ENCODE data around the gene PTPN9. TPM values are rescaled to one million over a fixed set of nuclear protein-coding genes. Genes with fewer than 3 reads are reported as not detected.
"Not testable (repeated sequence)": the region's sequence is repeated elsewhere in the genome, so short reads cannot be mapped to it uniquely, and the experiment has no call there.

PTPN9 gene
- total and polyA plus RNA-seq, 4 donors = 7.1 to 32.4 (median 19.9) TPM

DNA sequence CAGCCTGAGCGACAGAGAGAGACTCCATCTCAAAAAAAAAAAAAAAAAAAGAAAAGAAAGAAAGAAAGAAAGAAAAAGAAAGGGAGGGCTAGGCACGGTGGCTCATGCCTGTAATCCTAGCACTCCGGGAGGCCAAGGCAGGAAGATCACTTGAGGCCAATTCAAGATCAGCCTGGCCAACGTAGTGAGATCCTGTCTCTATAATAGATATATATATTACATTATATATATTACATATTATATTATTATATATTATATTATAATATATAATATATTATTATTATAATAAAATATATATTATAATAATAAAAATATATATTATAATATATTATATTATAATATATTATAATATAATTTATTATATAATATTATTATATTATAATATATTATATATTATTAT, 48.9 kb downstream of the PTPN9 start:
- 83 to 98% methylated on average over 4 of the region's 4 CpGs for WGBS, 2 donors
- no peak overlapping the region for H3K27ac ChIP-seq (ENCODE audit: low read depth in 1 of 2, low read length in 1 of 2)
- TF ChIP-seq, protein P1, sequence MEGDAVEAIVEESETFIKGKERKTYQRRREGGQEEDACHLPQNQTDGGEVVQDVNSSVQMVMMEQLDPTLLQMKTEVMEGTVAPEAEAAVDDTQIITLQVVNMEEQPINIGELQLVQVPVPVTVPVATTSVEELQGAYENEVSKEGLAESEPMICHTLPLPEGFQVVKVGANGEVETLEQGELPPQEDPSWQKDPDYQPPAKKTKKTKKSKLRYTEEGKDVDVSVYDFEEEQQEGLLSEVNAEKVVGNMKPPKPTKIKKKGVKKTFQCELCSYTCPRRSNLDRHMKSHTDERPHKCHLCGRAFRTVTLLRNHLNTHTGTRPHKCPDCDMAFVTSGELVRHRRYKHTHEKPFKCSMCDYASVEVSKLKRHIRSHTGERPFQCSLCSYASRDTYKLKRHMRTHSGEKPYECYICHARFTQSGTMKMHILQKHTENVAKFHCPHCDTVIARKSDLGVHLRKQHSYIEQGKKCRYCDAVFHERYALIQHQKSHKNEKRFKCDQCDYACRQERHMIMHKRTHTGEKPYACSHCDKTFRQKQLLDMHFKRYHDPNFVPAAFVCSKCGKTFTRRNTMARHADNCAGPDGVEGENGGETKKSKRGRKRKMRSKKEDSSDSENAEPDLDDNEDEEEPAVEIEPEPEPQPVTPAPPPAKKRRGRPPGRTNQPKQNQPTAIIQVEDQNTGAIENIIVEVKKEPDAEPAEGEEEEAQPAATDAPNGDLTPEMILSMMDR (IDR thresholded peaks at IDR 0.05; ENCODE audit: control extremely low read depth, extremely low read depth) = no peak
- no peaks in the 10 kb centered on the region for H3K27me3 ChIP-seq (ENCODE audit: control insufficient read depth in 3 of 3, insufficient read depth in 3 of 3, low read length in 2 of 3)
- no peak overlapping the region for H3K9ac ChIP-seq (ENCODE audit: insufficient read depth in 1 of 2, low read length in 2 of 2)
- no peak overlapping the region for H3K4me3 ChIP-seq
- peaks cover 0 to 10% (median 0%) of the 10 kb centered on the region in 4 donors for H3K36me3 ChIP-seq (ENCODE audit: control insufficient read depth in 4 of 4, insufficient read depth in 4 of 4, low read length in 4 of 4)
- peaks cover 0 to 10% (median 3%) of the 10 kb centered on the region in 5 donors for H3K4me1 ChIP-seq (ENCODE audit: control insufficient read depth in 5 of 5, insufficient read depth in 5 of 5, low read length in 5 of 5)
- no peaks in the 10 kb centered on the region for H3K9me3 ChIP-seq (ENCODE audit: control insufficient read depth in 4 of 4, insufficient read depth in 3 of 4, low read length in 3 of 4)
- ATAC-seq (ENCODE audit: insufficient read depth, low FRiP score) (no peak), DNase-seq (no peak)

DNA sequence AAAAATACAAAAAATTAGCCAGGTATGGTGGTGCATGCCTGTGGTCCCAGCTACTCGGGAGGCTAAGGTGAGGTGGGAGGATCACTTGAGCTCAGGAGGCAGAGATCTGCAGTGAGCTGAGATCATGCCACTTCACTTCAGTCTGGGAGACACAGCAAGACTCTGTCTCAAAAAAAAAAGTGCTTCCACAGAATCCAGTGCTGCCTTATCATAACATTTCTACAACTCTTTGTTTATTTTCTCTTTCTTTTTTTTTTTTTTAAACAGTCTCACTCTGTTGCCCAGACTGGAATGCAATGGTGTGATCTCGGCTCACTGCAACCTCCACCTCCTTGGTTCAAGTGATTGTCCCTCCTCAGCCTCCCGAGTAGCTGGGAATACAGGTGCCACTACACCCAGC, 53.4 kb downstream of the PTPN9 start:
- not testable (repeated sequence) for H3K27me3 ChIP-seq (ENCODE audit: control insufficient read depth in 3 of 3, insufficient read depth in 3 of 3, low read length in 2 of 3); H3K9me3 ChIP-seq (ENCODE audit: control insufficient read depth in 4 of 4, insufficient read depth in 3 of 4, low read length in 3 of 4); DNase-seq; H3K27ac ChIP-seq (ENCODE audit: low read depth in 1 of 2, low read length in 1 of 2); H3K4me1 ChIP-seq (ENCODE audit: control insufficient read depth in 5 of 5, insufficient read depth in 5 of 5, low read length in 5 of 5); H3K9ac ChIP-seq (ENCODE audit: insufficient read depth in 1 of 2, low read length in 2 of 2); ATAC-seq (ENCODE audit: insufficient read depth, low FRiP score); H3K4me3 ChIP-seq
- 71 to 88% methylated on average over 3 of the region's 3 CpGs for WGBS, 2 donors
- H3K36me3 ChIP-seq (ENCODE audit: control insufficient read depth in 4 of 4, insufficient read depth in 4 of 4, low read length in 4 of 4) = peaks cover 11 to 28% (median 16%) of the 10 kb centered on the region in 4 donors

DNA sequence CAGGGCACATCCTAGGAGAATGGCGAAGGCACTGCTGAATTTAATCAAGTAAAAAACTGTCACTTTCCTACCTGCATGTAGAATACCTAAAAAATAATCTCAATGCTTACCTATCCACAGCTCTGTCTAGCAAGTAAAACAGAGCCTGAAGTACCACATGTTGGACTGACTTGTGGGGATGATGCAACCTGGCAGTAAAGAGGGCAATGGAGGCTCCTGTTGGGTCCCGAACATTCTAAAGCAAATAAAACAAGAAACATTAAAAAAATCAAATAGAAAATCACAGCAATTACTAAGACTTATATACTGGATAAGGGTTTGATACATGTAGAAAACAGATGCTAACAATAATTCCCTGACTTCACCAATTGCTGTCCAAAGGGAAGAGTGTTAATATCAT, 56.1 kb downstream of the PTPN9 start:
- Histone ChIP-seq H3K9ac (ENCODE audit: insufficient read depth in 1 of 2, low read length in 2 of 2) (no peak overlapping the region), H3K9me3 (ENCODE audit: control insufficient read depth in 4 of 4, insufficient read depth in 3 of 4, low read length in 3 of 4) (no peaks in the 10 kb centered on the region), H3K4me3 (no peak overlapping the region), H3K27me3 (ENCODE audit: control insufficient read depth in 3 of 3, insufficient read depth in 3 of 3, low read length in 2 of 3) (no peaks in the 10 kb centered on the region), H3K36me3 (ENCODE audit: control insufficient read depth in 4 of 4, insufficient read depth in 4 of 4, low read length in 4 of 4) (peaks cover 13 to 38% (median 27%) of the 10 kb centered on the region in 4 donors), H3K27ac (ENCODE audit: low read depth in 1 of 2, low read length in 1 of 2) (no peak overlapping the region), H3K4me1 (ENCODE audit: control insufficient read depth in 5 of 5, insufficient read depth in 5 of 5, low read length in 5 of 5) (no peaks in the 10 kb centered on the region)
- TF ChIP-seq, protein P1 (IDR thresholded peaks at IDR 0.05; ENCODE audit: control extremely low read depth, extremely low read depth) = no peak
- WGBS, 2 donors = 90 to 99% methylated on average over 2 of the region's 2 CpGs
- DNase-seq = no peak
- no peak for ATAC-seq (ENCODE audit: insufficient read depth, low FRiP score)

DNA sequence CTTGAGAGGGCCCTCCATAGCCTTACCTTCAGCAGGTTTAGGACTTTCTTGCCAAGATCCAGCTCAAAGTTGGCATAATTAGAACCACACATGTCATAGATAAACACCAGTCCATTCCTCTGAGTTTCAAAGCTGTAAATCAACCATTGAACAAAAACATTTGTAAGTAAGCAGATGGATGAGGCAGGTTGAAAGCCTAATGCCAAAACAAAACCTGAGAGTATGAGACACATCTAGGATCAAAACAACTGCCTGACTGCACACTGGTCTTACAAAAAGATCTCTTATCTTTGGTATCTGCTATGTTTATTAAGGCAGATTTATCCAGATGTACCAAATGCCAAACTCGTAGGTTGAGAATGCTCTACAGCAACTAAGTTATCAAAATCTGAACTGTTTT, 61.9 kb downstream of the PTPN9 start:
- no peaks in the 10 kb centered on the region for H3K4me1 ChIP-seq (ENCODE audit: control insufficient read depth in 5 of 5, insufficient read depth in 5 of 5, low read length in 5 of 5)
- 100% methylated on average over 1 of the region's 1 CpG for WGBS, 2 donors
- H3K9ac ChIP-seq (ENCODE audit: insufficient read depth in 1 of 2, low read length in 2 of 2) = no peak overlapping the region
- no peaks in the 10 kb centered on the region for H3K27me3 ChIP-seq (ENCODE audit: control insufficient read depth in 3 of 3, insufficient read depth in 3 of 3, low read length in 2 of 3)
- no peak overlapping the region for H3K27ac ChIP-seq (ENCODE audit: low read depth in 1 of 2, low read length in 1 of 2)
- DNase-seq (no peak), ATAC-seq (ENCODE audit: insufficient read depth, low FRiP score) (no peak)
- TF ChIP-seq, protein P1 (IDR thresholded peaks at IDR 0.05; ENCODE audit: control extremely low read depth, extremely low read depth) = no peak
- no peaks in the 10 kb centered on the region for H3K9me3 ChIP-seq (ENCODE audit: control insufficient read depth in 4 of 4, insufficient read depth in 3 of 4, low read length in 3 of 4)
- H3K4me3 ChIP-seq = no peak overlapping the region
- peaks cover 22 to 33% (median 27%) of the 10 kb centered on the region in 4 donors for H3K36me3 ChIP-seq (ENCODE audit: control insufficient read depth in 4 of 4, insufficient read depth in 4 of 4, low read length in 4 of 4)

Data from lung (tissue), 12 donors.